DMS53 treated with DMSO at 0.1 percent for 48 hours (cell line): Measurements from ENCODE around the gene TRIM8.

Experiments used
- DNase-seq: peaks from one replicate; lab custom pipeline; 2025; ENCODE audit not compliant: unreplicated experiment; lab: John Stamatoyannopoulos, UW

Gene TRIM8

DNA sequence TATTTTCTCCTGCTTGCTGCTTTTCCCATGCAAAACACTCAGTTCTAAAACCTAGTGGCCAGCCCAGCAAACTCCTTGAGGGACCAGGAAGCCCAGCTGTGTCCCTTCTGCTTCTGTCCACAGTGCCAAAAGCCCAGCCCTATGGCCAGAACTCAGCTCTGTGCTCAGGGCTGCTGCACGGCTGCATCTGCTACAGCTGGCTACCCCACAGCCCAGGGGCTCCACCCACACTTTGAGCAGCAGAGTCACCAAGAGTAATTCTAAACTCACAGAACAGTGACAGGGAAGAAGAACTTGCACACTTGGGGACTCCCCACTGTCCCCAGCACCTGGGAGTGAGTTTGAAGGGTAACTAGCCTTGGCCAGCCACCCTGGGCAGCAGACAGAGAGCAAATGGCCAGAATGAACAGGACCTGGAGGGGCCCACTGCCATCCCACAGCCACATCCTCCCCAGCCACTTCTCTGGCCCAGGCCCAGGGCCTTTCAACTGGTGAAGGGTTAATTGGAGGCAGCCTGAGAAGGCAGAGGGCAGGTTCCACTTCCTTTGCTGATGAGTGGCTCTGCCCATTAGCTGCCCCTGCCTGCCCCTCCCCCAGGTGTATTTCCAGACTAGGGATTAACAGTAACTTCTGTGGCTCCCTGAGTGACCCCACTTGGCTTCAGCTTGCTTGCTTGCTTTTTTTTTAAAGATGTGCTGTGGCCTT is 28.1 kb upstream of the TRIM8 start:
- DNase-seq, result no peak

DNA sequence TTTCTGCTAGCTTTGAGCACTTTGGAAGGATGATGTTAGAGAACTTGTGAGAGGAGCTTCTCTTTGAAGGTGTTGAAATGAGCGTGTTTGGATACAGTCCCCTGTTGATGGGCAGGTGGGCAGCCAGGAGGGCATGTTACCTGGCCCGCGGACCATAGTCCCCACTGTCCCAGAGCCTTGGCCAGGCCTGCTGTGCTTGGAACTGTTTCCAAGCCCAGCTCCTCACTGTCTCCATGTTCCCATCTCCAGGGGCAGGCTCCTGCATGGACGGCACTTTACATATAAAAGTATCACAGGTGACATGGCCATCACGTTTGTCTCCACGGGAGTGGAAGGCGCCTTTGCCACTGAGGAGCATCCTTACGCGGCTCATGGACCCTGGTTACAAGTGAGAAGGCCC is 27.2 kb upstream of the TRIM8 start:
- no peak for DNase-seq

DNA sequence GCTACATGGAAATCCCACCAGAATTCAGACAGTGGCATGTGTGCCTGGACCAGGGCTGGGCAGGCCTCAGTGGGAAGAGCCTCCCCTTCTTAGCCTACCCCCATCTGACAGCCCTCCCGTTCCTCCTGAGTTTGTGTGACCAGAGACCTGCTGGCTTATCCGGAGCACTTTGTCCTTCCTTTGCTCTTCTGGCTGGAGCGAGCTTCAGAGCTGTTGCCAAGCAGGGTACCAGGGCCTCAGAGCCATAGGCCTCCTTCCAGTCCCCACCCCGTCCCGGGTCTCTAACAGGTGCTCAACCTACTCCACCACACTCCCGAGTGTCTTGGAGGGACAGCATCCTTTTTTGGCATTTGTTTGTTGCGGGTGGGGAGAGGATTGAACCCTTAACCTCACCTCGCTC is 26.5 kb upstream of the TRIM8 start:
- no peak for DNase-seq

DNA sequence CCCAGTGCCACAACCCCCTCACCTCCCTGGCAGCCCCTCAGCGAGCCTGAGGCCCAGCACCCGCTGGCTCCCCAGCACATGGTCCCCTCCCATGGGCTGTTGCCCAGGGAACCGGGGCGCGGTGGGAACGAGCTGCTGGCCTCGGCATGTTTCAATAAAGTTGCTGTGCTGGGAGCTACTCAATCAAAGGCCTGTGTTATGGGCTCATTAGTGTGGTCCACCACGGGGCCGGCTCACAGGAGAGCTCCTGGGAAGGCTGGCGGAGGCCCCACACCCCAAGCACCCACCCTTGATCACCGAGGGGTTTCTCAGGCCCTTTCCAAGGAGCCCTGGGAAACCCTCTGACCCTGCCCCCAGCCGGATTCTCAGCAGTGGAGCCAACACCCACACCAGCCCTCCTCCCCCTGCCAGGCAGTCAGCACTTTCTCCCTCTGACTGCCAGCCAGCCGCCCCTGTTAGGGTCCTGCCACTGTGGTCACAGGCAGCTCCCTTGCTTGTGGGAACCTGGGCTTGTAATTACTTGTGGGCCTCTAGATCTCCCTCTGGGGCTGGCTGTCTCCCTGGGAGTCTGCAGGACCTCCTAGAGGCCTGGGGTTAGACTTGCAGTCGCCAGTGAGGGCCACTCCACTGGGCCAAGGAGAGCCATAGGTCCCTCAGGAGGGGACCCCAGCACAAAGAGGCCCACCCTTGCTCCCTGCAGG is 24.8 kb upstream of the TRIM8 start:
- DNase-seq, result no peak

DNA sequence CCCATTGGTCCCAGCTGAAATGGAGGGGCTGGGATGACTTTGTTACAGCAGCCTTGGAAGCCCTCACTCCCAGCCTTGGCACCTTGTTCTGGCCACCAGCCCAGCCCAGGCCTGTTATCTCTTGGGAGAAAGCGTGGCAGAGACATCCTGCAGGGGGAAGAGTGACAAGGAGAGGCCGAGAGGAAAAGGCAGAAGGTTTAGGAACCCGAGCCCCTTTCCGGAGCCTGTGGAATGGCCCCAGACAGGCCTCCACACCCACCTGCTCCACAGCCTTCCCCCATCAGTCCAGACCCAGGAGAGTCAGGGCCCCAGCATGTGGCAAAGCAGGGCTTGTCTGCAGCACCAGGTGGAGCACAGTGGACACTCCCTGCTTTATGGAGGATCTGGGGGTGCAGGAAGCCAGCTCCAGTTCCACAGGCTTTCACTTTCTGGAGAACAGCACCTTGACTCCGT is 24.1 kb upstream of the TRIM8 start:
- no peak for DNase-seq

DNA sequence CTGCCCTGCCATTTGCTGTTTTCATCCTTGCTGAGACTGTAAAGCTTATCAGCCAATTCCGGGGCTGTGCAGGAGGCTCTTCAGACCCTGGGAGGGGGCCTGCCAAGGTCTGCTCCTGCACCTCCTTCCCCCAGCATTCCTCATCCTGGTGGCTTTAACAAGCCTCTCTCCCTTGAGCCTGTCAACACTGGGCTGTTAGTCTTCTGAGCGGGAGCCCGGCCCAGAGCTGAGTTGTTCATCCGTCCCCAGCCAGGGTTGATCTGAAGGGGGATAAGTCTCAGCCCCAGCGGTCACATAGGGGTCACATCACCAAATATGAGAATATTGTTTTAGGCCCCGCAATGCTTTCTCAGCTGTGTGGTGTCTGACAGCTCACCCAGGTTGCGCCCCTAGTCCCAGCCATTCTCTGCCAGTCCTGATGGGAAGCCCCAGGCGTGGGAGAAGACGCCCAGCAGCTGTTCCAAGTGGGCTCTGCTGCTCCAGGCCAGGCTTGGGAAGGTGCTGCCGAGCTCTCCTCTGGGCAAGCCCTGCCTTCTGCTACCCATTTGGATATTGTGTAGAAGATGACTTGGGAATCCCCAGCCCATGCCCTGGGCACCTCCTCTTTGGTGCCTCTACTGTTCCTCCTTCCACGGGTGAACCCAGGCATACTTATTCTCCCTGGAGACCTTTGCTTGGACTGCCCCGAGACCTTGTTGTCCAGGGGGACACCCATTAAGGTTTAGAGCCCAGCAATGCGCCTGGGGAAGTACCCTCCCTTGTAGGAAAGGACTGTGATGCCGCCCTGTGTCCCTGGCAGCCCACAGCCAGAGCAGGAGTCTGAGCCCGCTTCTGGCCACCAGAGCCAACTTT is 23.5 kb upstream of the TRIM8 start:
- no peak for DNase-seq

DNA sequence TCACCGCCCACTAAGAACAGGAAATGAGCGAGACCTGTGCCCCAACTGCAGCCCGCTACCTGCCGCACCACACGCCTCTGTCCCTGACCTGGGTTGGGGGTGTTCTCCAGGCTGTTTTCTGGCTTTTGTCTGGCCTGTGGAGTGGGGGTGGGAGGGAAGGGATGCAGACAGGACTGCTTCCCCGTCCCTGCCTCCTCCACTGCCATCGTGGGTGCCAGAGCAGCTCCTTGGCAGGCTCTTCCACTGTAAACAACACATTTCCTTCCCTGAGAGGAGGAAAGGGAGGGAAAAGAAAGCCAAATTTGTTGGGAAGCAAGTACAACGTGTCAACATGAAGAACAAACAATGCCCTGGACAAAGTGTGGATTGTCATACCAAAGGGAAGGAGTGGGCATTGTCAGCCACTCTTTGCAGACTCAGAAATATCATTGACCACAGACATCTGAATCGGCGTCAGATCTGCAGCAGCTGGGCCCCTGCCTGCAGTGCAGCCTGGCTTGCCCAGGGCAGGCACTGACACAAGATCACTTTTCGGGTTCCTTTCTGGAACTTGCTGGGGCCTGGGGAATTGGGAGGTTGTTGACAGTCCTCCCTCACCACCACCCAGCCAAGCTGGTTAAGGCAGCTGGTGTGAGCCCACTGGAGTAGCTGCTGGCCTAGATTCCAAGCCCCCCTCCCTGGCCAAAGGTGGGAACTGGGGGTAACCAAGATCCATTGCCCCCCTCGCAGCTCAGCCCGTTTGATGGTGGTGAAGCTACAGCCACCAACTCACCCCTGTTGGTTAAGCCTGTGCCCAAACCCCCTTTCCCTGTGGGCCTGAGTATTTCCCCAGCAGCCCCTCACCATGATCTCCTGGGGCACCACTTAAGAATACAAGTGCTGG is 22.6 kb upstream of the TRIM8 start:
- no peak for DNase-seq

DNA sequence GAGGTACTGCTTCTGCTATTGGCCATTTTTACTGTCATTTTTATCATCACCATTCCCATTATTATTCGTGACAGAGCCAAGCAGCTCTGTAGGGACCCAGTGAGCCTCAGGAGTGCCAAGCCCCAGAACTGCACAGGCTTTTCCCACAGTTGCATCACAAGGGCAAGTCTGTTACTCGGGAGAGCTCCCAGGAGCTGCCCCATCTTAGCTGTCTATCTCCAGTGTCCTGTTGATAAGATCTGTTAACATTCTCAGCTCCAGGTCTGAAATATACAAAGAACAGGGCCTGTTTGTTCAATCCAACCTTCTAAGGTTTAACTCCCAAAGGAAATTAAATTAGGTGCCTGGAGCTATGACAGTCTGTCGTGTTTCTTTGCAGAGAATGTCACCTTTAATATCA is 20.2 kb upstream of the TRIM8 start:
- no peak for DNase-seq

DNA sequence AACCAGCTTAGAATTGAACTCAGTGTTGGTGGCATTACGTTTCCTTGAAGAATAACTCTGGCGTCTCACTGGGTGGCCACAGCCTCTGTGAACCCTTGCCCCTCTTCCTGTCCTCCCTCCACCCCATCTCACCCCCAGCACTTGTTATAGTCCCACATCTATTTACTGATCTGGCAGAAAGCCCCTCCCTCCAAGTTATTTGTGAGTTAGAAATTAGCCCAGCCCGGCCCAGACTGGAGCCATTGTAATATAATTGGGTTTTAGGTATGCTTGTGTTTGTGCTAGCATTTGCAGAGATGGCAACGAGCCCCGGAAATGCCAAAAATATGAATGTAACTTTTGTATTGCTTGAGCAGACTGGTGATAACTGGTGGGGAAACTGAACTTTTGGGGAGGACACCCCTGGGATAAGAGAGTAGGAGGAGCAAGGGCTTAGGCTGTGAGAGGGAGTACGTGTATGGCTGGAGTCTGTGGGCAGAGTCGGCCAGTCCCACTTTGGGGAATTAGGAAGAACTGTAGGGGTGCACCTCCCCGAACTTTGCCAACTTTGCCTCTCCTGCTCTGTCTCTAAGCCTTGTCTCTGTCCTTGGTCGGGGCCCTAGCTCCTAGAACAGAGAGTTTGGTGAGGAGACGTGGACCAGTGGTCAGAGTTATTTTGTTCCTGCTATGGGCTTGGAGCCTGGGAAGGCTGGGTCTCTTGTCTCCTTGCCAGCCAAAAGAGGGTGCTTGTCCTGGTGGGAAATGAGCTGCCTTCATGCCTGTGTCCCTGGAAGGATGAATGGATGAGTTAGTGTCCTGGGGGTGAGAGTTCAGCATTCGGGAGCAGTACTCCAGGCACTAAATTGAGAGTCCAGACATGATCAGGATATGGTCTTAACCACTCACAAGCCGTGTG is 19.3 kb upstream of the TRIM8 start:
- DNase-seq, result no peak

DNA sequence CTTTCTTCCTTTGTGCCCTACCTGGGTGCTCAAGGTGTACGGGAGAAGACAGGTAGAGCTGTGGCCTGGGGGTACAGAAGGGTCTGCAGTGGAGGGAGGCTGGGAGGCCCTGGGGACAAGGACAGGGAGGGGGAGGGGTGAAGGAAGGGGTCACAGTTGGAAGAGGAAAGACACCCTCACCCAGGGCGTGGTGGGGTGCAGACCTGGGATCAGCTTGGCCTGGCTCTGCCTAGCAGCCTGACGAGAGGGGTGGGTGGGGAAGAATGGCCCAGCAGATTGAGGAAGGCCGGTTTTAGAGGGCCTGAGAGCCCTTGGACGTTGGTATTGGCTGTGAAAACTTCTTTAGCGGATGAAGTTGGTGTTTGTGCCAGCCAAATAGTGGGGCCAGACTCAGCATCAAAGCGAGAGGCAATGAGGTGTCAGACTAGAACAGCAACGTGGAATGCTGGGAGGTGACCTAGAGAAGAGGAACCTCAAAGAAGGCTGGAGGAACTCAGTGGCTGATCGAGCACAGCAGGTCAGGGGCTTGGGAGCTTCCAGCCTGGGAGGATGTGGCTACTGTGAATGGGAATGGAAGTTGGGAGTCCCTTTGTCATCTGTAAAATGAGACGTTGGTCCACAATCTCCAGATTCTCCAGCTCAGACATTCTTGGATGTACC is 18.1 kb upstream of the TRIM8 start:
- DNase-seq, result no peak

DNA sequence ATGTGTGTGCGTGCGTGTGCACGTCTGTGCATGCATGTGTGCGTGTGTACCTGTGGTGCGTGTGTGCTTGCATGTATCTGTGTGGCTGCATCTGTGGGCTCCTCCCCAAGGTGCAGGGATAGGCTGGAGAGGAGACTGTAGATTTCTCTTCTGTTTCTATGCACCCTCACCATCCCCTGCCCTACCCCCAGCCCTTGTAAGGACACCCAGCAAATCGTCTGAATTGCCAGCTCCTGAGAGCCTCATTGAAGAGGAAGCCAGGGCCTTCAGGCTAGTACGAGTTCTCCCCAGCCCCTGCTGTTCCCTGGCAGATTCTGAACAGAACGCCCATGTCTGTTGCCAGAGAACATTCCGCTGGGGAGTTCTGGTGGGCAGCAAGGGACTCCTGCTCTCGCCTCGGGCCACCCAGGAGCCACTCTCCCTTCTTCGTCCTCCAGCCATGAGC is 17.0 kb upstream of the TRIM8 start:
- DNase-seq, result no peak

DNA sequence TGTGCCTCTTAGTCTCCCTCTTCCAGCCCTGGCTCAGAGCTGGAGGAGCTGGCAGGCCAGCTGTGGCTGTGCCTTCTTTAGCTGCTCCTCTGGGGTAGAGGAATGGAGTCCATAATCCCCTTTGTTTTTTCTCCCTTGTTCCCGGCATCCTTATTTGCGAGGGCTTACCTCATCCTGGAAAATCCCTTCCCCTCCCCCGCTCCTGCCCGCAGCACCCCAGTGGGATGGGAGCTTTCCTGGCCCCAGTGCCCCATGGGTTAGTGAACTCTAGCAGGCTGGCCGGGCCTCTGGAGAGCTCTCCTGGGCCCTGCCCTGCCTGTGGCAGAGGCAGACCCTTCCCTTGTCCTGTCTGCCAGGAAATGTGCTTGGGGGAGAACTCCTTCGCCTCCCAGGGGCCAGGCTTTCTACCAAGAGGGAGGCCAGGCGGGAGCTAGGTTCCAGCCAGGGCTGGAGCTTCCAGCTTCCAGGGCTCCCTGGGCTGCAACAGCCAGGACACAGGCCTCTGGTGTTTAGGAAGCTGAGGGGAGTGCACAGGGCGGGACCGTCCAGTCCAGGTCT is 16.5 kb upstream of the TRIM8 start:
- DNase-seq, result no peak

DNA sequence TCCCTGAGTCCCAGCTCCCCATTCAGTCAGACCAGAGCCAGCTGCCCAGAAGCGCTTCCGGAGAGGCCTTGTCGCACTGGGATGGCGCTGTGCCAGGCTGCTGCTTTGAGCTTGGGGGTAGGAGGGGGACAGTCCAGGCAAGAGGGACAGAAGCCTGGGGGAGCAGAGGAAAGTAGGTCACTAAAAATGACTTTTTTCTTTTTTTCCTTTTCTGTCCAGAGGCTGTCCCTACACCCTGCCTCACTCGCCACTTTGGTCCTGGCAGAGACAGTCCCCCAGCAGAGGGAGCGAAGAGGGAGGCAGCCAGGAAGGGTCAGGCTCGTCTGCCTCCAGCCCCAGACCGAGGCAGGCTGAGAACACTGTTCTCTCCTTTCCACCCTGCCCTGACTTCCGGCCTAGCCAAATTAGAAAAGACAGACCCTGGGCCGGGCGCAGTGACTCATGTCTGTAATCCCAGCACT is 15.8 kb upstream of the TRIM8 start:
- no peak for DNase-seq

DNA sequence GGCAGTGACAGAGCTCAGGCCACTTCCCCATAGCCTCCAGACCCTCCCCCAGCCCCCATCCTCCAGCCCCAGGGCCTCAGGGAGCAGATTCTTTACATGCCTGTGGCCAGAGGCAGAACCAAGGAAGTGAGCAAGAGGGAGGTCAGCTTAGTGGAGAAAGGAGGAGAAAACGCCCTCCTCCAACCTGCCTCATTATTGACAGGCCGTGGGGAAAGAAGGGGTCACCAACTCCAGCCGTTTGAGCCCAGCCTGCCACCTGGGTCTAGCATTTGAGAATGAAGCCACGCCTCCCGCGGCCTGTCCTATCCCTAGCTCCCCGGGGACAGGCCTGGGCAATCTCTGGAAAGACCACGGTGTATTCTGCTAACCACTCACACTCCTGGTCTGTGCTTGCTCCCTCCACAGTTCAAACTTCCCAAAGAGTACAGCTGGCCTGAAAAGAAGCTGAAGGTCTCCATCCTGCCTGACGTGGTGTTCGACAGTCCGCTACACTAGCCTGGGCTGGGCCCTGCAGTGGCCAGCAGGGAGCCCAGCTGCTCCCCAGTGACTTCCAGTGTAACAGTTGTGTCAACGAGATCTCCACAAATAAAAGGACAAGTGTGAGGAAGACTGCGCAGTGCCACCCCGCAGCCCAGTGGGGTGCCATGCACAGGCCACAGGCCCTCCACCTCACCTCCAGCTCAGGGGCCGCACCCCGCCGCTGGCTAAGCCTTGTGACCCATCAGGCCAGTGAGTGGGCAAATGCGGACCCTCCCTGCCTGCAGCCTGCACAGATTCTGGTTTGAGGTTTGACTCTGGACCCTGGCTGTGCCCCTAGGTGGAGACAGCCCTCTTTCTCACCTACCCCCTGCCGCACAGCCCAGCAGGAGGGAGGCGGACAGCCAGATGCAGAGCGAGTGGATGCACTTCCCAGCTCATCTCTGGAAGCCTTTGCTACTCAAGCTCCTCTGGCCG is 14.3 kb upstream of the TRIM8 start:
- DNase-seq, result no peak

DNA sequence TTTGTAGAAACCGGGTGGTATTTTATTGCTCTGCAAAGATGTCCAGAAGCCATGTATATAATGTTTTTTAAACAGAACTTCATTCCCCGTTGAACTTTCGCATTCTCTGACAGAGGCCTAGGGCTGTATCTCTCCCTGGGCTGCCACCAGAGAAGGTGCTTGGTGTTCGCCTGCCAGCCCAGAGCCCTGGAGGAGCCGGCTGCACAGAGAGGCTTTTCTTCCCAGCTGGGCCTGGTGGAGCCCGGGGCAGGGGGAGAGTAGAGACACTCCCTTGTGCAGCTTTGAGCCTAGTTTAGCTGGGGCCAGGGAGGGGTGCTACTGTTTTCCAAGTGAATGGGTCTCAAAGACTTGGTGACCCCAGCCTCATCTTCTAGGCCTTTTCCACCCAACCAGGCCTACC is 13.6 kb upstream of the TRIM8 start:
- no peak for DNase-seq

DNA sequence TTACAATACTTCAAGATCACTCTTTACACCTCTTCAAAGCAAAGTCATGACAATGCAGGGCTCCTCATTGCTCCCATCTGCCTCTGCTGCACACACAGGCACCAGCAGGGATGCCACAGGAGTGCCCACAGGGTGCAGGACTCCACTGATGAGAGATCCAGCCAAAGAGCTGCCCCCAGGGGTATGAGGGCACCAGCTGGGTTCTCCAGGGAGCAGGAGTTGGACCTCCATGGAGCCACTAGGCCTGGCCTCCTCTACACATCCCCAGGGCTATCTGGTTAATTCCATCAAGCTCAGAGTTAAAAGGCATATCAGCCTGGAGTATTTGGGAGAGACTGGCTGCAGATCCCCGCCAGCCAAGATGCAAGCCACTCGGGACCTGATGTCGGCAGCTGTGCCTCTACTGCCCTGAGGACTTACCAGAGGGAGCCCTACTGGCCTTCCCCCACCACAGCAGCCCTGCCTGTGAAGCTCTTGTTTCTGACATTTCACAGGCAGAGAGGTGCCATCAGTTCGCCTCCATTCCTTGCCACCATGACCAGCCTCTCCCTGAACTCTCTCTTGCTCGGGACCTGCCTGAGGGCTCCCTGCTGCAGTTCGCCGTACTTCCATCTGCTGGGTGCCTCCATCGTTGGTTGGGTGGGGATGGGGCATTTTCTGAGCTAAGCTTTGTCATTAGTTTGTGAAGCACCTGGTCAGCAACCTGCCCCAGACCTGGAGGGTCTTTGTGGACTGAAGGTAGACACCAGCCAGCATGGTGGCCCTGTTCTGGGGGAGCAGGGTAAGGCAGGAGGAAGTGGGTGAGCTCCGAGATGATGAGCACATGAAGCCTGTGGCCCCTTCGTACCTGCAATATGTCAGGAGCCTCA is 12.5 kb upstream of the TRIM8 start:
- no peak for DNase-seq
